Measurements from ENCODE around the gene TSGA10. TPM values are rescaled to one million over a fixed set of nuclear protein-coding genes. Genes with fewer than 3 reads are reported as not detected.
"Not testable (repeated sequence)": the region's sequence is repeated elsewhere in the genome, so short reads cannot be mapped to it uniquely, and the experiment has no call there.

Gene TSGA10
- total RNA-seq, 1 donor from 2014 or later, result 3.3 TPM

GRCh38 chr2:99032001-99032400, 122.7 kb downstream of the TSGA10 start:
- peaks cover 13% of the 10 kb centered on the region for H3K4me1 Mint-ChIP-seq (ENCODE audit: low read depth)
- H3K27me3 Mint-ChIP-seq (ENCODE audit: low read depth), result peaks cover 4% of the 10 kb centered on the region
- no peak overlapping the region for H3K27ac Mint-ChIP-seq
- no peak overlapping the region for H3K4me3 Mint-ChIP-seq (ENCODE audit: low read depth)
- H3K36me3 Mint-ChIP-seq (ENCODE audit: low read depth), result no peaks in the 10 kb centered on the region
- no peaks in the 10 kb centered on the region for H3K9me3 Mint-ChIP-seq
- DNase-seq (ENCODE audit: low spot score), result no peak
- intact Hi-C loops (cut with micrococcal nuclease), result no loop called here

GRCh38 chr2:99031481-99031880, 123.3 kb downstream of the TSGA10 start:
- H3K4me3 Mint-ChIP-seq (ENCODE audit: low read depth), result no peak overlapping the region
- no peaks in the 10 kb centered on the region for H3K36me3 Mint-ChIP-seq (ENCODE audit: low read depth)
- no peak for DNase-seq (ENCODE audit: low spot score)
- no peak overlapping the region for H3K27ac Mint-ChIP-seq
- no peaks in the 10 kb centered on the region for H3K9me3 Mint-ChIP-seq
- intact Hi-C loops (cut with micrococcal nuclease), result no loop called here
- peaks cover 13% of the 10 kb centered on the region for H3K4me1 Mint-ChIP-seq (ENCODE audit: low read depth)
- H3K27me3 Mint-ChIP-seq (ENCODE audit: low read depth), result peaks cover 4% of the 10 kb centered on the region

- Mint-ChIP-seq H3K4me1 (ENCODE audit: low read depth) (peaks cover 13% of the 10 kb centered on the region), H3K9me3 (peaks cover 11% of the 10 kb centered on the region), H3K4me3 (ENCODE audit: low read depth) (no peak overlapping the region), H3K36me3 (ENCODE audit: low read depth) (no peaks in the 10 kb centered on the region), H3K27ac (no peak overlapping the region), H3K27me3 (ENCODE audit: low read depth) (peaks cover 3% of the 10 kb centered on the region)
- DNase-seq (ENCODE audit: low spot score), result no peak
- intact Hi-C loops (cut with micrococcal nuclease), result no loop called here
Observed at GRCh38 chr2:99028558-99028957, 126.2 kb downstream of the TSGA10 start.

- peaks cover 5% of the 10 kb centered on the region for H3K27me3 Mint-ChIP-seq (ENCODE audit: low read depth)
- no peak overlapping the region for H3K27ac Mint-ChIP-seq
- peaks cover 13% of the 10 kb centered on the region for H3K4me1 Mint-ChIP-seq (ENCODE audit: low read depth)
- H3K9me3 Mint-ChIP-seq, result peaks cover 11% of the 10 kb centered on the region
- no peak for DNase-seq (ENCODE audit: low spot score)
- H3K4me3 Mint-ChIP-seq (ENCODE audit: low read depth), result no peak overlapping the region
- intact Hi-C loops (cut with micrococcal nuclease), result no loop called here
- H3K36me3 Mint-ChIP-seq (ENCODE audit: low read depth), result no peaks in the 10 kb centered on the region
Observed at GRCh38 chr2:99027856-99028255, 126.9 kb downstream of the TSGA10 start.

- Mint-ChIP-seq H3K36me3 (ENCODE audit: low read depth) (no peaks in the 10 kb centered on the region), H3K4me3 (ENCODE audit: low read depth) (no peak overlapping the region), H3K27me3 (ENCODE audit: low read depth) (peaks cover 1% of the 10 kb centered on the region), H3K4me1 (ENCODE audit: low read depth) (no peaks in the 10 kb centered on the region), H3K27ac (no peak overlapping the region), H3K9me3 (peaks cover 14% of the 10 kb centered on the region)
- DNase-seq (ENCODE audit: low spot score), result no peak
- intact Hi-C loops (cut with micrococcal nuclease), result no loop called here
Observed at GRCh38 chr2:99000708-99001107, 154.0 kb downstream of the TSGA10 start.

GRCh38 chr2:98988695-98989094, 166.0 kb downstream of the TSGA10 start:
- intact Hi-C loops (cut with micrococcal nuclease); H3K27ac Mint-ChIP-seq; H3K36me3 Mint-ChIP-seq (ENCODE audit: low read depth); H3K9me3 Mint-ChIP-seq; H3K4me3 Mint-ChIP-seq (ENCODE audit: low read depth); H3K27me3 Mint-ChIP-seq (ENCODE audit: low read depth); H3K4me1 Mint-ChIP-seq (ENCODE audit: low read depth); DNase-seq (ENCODE audit: low spot score): not testable (repeated sequence)

- intact Hi-C loops (cut with micrococcal nuclease), result no loop called here
- H3K4me3 Mint-ChIP-seq (ENCODE audit: low read depth), result no peak overlapping the region
- no peaks in the 10 kb centered on the region for H3K27me3 Mint-ChIP-seq (ENCODE audit: low read depth)
- no peaks in the 10 kb centered on the region for H3K36me3 Mint-ChIP-seq (ENCODE audit: low read depth)
- no peaks in the 10 kb centered on the region for H3K4me1 Mint-ChIP-seq (ENCODE audit: low read depth)
- no peaks in the 10 kb centered on the region for H3K9me3 Mint-ChIP-seq
- H3K27ac Mint-ChIP-seq, result no peak overlapping the region
- DNase-seq (ENCODE audit: low spot score), result no peak
Observed at GRCh38 chr2:98985905-98986666, 168.7 kb downstream of the TSGA10 start.

GRCh38 chr2:98975611-98976010, 179.1 kb downstream of the TSGA10 start:
- no peak overlapping the region for H3K27ac Mint-ChIP-seq
- H3K4me3 Mint-ChIP-seq (ENCODE audit: low read depth), result no peak overlapping the region
- no peaks in the 10 kb centered on the region for H3K4me1 Mint-ChIP-seq (ENCODE audit: low read depth)
- intact Hi-C loops (cut with micrococcal nuclease), result no loop called here
- H3K36me3 Mint-ChIP-seq (ENCODE audit: low read depth), result no peaks in the 10 kb centered on the region
- peaks cover 4% of the 10 kb centered on the region for H3K27me3 Mint-ChIP-seq (ENCODE audit: low read depth)
- DNase-seq (ENCODE audit: low spot score), result no peak
- peaks cover 33% of the 10 kb centered on the region for H3K9me3 Mint-ChIP-seq

GRCh38 chr2:98972582-98973167, 182.1 kb downstream of the TSGA10 start:
- DNase-seq (ENCODE audit: low spot score), result no peak
- H3K9me3 Mint-ChIP-seq, result peaks cover 46% of the 10 kb centered on the region
- intact Hi-C loops (cut with micrococcal nuclease), result no loop called here
- no peak overlapping the region for H3K27ac Mint-ChIP-seq
- no peaks in the 10 kb centered on the region for H3K4me1 Mint-ChIP-seq (ENCODE audit: low read depth)
- no peaks in the 10 kb centered on the region for H3K36me3 Mint-ChIP-seq (ENCODE audit: low read depth)
- peaks cover 4% of the 10 kb centered on the region for H3K27me3 Mint-ChIP-seq (ENCODE audit: low read depth)
- H3K4me3 Mint-ChIP-seq (ENCODE audit: low read depth), result no peak overlapping the region

- intact Hi-C loops (cut with micrococcal nuclease), result no loop called here
- no peak overlapping the region for H3K27ac Mint-ChIP-seq
- peaks cover 4% of the 10 kb centered on the region for H3K9me3 Mint-ChIP-seq
- H3K36me3 Mint-ChIP-seq (ENCODE audit: low read depth), result no peaks in the 10 kb centered on the region
- no peak overlapping the region for H3K4me3 Mint-ChIP-seq (ENCODE audit: low read depth)
- H3K27me3 Mint-ChIP-seq (ENCODE audit: low read depth), result peaks cover 17% of the 10 kb centered on the region
- DNase-seq (ENCODE audit: low spot score), result no peak
- H3K4me1 Mint-ChIP-seq (ENCODE audit: low read depth), result no peaks in the 10 kb centered on the region
Observed at GRCh38 chr2:98959810-98960507, 194.8 kb downstream of the TSGA10 start.

GRCh38 chr2:98952966-98953365, 201.8 kb downstream of the TSGA10 start:
- Mint-ChIP-seq H3K27me3 (ENCODE audit: low read depth) (peaks cover 23% of the 10 kb centered on the region), H3K4me3 (ENCODE audit: low read depth) (no peak overlapping the region), H3K27ac (no peak overlapping the region), H3K4me1 (ENCODE audit: low read depth) (no peaks in the 10 kb centered on the region), H3K9me3 (no peaks in the 10 kb centered on the region), H3K36me3 (ENCODE audit: low read depth) (no peaks in the 10 kb centered on the region)
- intact Hi-C loops (cut with micrococcal nuclease), result no loop called here
- no peak for DNase-seq (ENCODE audit: low spot score)

GRCh38 chr2:98948956-98949739, 205.6 kb downstream of the TSGA10 start:
- intact Hi-C loops (cut with micrococcal nuclease), result no loop called here
- no peaks in the 10 kb centered on the region for H3K4me1 Mint-ChIP-seq (ENCODE audit: low read depth)

More at GRCh38 chr2:98948956-98949739, 205.6 kb downstream of the TSGA10 start:
- Mint-ChIP-seq H3K27ac (no peak overlapping the region), H3K36me3 (ENCODE audit: low read depth) (no peaks in the 10 kb centered on the region), H3K9me3 (no peaks in the 10 kb centered on the region), H3K4me3 (ENCODE audit: low read depth) (no peak overlapping the region), H3K27me3 (ENCODE audit: low read depth) (peaks cover 28% of the 10 kb centered on the region)
- DNase-seq (ENCODE audit: low spot score), result no peak

Measured in activated T-helper 2 cell treated with anti-CD3 and anti-CD28 coated beads, Interferon-gamma antibody, Interleukin-2, Interleukin-4, amounts not matched to agents 10 μg/mL and 5 μg/mL and 100 μg/mL, durations not matched to agents 14 hours and 24 hours and 36 hours (primary cell).